MG63 (cell line): ENCODE measurements around the gene HEPHL1. TPM values are rescaled to one million over a fixed set of nuclear protein-coding genes. Genes with fewer than 3 reads are reported as not detected.

ENCODE experiments used
- DNase-seq: peaks from one replicate; pipeline ENCODE4 v3.0.0-alpha.2; 2020
- H3K27me3 ChIP-seq: fragments of 250-450 bp; sonication (Bioruptor Pico); 2 replicates; pipeline ENCODE4 v1.5.1; 2020; ENCODE audit warnings: mild to moderate bottlenecking, moderate library complexity
- H3K36me3 ChIP-seq: fragments of 250-450 bp; sonication (Bioruptor Pico); 2 replicates; pipeline ENCODE4 v1.5.1; 2020; ENCODE audit warnings: mild to moderate bottlenecking, moderate library complexity
- H3K4me3 ChIP-seq: fragments of 250-450 bp; sonication (Bioruptor Pico); 2 replicates; pipeline ENCODE4 v1.5.1; 2020; ENCODE audit warnings: mild to moderate bottlenecking, moderate library complexity
- H3K9me3 ChIP-seq: fragments of 250-450 bp; sonication (Bioruptor Pico); 2 replicates; pipeline ENCODE4 v1.5.1; 2020; ENCODE audit warnings: mild to moderate bottlenecking, moderate library complexity
- total RNA-seq: library from RNA; depleted of rRNA; stranded (reverse); fragments of >200 nt; shearing (Covaris generic); gene quantifications from 2 replicates; pipeline ENCODE4 v1.2.3, GENCODE V29; 2014; ENCODE audit warnings: low replicate concordance

Gene HEPHL1
- total RNA-seq, 1 experiment from 2014 or later = not detected

DNA sequence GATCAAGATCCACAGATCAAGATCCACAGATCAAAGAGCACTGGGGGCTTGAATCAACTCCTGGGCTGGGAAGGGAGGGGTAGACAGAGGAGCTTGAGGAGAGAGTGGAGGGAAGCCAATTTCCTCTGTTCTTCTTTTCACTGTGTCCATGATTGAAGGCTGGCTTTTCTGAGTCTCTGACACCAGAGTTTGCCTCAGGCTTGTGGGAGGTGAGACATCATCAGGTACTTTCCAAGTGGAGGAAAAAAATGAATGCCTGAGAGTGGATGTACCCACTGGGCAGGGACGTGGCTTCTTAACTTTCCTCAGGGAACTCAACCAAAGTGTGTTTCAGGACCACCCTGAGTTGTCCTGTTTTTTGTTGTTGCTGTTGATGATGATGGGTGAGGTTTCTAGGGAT is 11.0 kb upstream of the HEPHL1 start:
- no peaks in the 10 kb centered on the region for H3K36me3 ChIP-seq
- no peaks in the 10 kb centered on the region; the same call in 1 of the 2 replicates for H3K27me3 ChIP-seq
- no peaks in the 10 kb centered on the region for H3K9me3 ChIP-seq
- no peak overlapping the region for H3K4me3 ChIP-seq
- DNase-seq = no peak

DNA sequence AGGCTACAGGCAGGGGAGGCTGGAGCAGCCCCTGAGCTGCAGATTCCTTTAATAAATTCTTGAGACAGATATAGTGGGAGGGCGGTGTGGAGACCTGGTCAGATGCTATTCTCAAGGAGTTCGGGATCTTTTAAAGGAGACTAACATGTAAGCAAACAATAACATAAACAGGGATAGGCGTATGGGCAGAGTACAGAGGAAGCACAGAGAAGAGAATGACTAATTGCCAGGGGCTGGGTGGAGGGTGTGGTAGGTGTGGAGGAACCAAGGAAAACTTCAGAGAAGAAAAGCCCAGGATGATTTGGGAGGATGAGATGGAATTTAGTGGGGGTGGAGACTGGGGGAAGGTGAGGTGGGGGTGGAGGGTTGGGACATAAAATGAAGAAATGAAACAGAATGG is 9.7 kb upstream of the HEPHL1 start:
- no peaks in the 10 kb centered on the region for H3K36me3 ChIP-seq
- no peaks in the 10 kb centered on the region; the same call in 1 of the 2 replicates for H3K27me3 ChIP-seq
- no peak for DNase-seq
- H3K4me3 ChIP-seq = no peak overlapping the region
- H3K9me3 ChIP-seq = no peaks in the 10 kb centered on the region

DNA sequence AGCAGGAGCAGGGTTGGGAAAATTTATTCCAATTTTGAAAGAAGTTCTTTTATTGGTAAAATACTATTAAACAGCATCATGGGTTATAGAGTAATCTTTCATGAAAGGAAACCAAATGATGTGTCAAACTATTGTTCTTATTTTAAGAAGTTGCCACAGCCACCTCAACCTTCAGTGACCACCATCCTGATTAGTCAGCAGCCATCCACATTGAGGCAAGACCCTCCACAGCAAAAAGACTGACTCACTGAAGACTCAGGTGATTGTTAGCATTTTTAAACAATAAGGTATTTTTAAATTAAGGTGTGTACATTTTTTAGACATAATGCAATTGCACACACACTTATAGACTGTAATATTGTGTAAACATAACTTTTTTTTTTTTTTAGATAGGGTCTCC is 3.7 kb upstream of the HEPHL1 start:
- no peaks in the 10 kb centered on the region; the same call in 1 of the 2 replicates for H3K27me3 ChIP-seq

DNA sequence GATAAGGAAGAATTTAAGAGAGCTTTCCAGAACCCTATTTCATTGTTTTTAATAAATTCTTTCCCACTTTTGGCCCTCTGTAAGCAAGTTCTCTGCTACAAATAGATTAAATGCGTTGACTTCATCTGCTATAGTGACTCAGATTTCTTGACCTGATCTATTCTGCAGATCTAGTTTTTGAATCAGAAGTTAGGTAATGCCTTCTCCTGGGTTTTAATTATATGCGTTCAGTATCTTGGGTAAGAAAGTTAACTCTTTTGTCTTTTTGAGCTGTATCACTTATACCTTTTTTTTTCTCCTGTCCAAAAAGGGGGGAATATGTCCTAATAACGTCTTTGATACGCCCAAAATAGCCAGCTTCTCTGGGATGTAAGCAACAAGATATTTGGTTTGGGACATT is 2.4 kb upstream of the HEPHL1 start:
- no peak overlapping the region for H3K4me3 ChIP-seq
- no peak for DNase-seq

More for the DNA sequence above, 3.7 kb upstream of the HEPHL1 start:
- H3K9me3 ChIP-seq = no peaks in the 10 kb centered on the region
- H3K36me3 ChIP-seq = no peaks in the 10 kb centered on the region
- H3K4me3 ChIP-seq = no peak overlapping the region
- DNase-seq = no peak

DNA sequence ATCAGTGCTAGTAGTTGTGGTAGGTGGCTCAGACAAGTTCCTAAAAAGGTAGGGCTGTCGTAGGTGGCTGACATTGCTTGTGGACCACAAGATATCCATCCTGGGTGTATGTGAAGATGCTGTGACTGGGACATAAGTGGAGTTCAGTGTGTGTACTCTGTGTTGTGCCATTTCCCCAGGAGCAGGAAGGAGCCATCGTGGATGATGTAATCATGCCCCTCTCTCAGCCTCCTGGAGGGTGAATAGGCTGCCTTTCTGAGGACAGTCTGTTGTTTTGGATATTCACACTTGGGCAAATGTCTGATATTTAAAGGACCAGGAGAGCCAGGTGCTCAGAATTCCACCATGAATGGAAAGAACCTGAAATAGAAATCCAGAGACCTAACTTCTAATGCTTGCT is 2.7 kb downstream of the HEPHL1 start:
- H3K36me3 ChIP-seq = no peaks in the 10 kb centered on the region
- no peaks in the 10 kb centered on the region for H3K27me3 ChIP-seq
- DNase-seq = no peak
- no peak overlapping the region for H3K4me3 ChIP-seq
- no peaks in the 10 kb centered on the region for H3K9me3 ChIP-seq

More for the DNA sequence above, 2.4 kb upstream of the HEPHL1 start:
- Histone ChIP-seq H3K36me3 (no peaks in the 10 kb centered on the region), H3K27me3 (no peaks in the 10 kb centered on the region), H3K9me3 (no peaks in the 10 kb centered on the region)

DNA sequence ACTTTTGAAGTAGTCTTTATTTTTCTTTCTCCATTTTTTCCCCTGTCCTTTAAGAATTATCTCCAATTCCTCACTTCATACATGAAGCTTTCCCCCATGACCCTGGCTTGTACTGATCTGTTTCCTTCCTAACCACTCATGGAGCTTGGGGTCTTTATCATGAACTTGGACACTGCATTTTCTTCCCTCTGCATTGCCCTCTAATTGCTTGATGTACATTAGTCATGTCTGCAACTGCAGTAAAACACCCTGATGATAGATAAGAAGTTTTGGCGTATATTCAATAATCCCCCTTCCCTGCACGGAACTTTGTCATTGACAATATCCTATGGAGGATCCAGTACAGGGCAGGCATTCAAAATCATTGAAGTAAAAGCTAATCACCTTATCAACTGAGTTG is 3.4 kb downstream of the HEPHL1 start:
- Histone ChIP-seq H3K36me3 (no peaks in the 10 kb centered on the region), H3K9me3 (no peaks in the 10 kb centered on the region), H3K27me3 (no peaks in the 10 kb centered on the region), H3K4me3 (no peak overlapping the region)
- no peak for DNase-seq

DNA sequence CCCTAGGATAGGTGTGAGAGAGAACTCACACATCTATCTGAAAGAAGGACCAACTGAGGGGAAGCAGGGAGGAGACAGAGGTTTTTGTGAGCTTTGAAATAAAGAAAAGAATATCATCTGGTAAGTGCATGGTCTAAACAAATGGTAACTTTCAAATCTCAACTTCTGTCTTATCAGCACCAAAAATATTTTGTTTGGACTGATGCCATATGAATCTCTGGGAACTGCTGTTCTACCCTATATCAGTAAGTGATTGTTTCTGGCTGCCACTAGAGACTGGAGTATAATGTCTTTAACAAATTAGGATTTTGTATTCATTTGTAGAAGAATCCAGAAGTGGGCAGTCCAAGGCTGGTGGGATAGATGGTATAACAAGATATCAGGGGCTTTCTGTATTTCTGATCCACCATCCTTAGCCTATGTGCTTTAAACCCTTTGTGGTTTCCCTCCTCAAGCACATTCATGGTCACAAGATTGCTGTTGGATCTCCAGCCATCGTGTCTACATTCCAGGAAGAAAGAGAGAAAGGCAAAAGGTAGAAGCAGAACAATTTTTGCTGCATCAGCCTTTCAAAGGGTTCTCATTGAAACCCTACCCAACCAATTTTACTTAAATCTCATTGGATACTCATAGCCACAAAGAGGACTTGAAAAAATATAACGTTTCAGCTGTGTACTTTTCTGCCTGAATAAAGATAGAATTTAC is 4.7 kb downstream of the HEPHL1 start:
- DNase-seq = no peak
- no peaks in the 10 kb centered on the region for H3K27me3 ChIP-seq
- H3K4me3 ChIP-seq = no peak overlapping the region
- no peaks in the 10 kb centered on the region for H3K36me3 ChIP-seq
- no peaks in the 10 kb centered on the region for H3K9me3 ChIP-seq

DNA sequence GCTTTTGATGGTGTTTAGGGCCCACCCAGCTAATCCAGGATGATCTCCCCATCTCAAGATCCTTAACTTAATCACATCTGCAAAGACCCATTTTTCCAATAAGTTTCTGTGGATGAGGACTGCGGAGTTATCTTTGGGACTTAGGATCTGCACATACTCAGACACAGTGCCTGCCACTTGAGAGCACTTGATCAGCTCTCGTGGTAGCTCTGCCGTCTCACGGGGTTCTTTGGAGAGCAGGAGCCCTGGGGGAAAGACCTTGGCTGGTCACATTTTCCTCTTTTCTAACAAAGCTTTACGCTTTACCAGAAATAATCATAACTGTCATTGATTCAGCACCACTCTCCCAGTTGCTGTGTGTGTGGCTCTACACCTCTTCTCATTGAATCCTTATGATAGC is 6.1 kb downstream of the HEPHL1 start:
- Histone ChIP-seq H3K27me3 (no peaks in the 10 kb centered on the region), H3K36me3 (no peaks in the 10 kb centered on the region), H3K9me3 (no peaks in the 10 kb centered on the region), H3K4me3 (no peak overlapping the region)
- DNase-seq = no peak

DNA sequence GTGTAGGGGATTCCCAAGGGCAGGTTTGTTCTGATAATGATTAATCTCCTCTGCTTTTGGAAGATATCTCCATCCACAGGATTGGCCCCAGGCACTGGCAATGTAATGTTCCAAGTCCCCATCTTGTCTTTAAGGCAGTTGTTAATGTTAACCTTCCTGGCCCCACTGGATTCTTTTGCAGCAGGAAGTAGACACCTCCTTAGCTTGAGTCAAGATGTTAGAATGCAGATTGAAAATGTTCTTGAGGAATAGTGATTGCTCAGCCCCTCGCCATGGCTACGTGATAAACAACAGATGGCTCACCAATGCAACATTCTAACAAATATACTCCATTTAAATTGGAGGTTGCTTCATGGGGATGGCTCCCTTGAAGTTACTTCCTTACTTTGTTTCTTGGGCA is 7.3 kb downstream of the HEPHL1 start:
- no peak for DNase-seq
- no peaks in the 10 kb centered on the region for H3K36me3 ChIP-seq
- no peaks in the 10 kb centered on the region for H3K27me3 ChIP-seq
- H3K4me3 ChIP-seq = no peak overlapping the region
- no peaks in the 10 kb centered on the region for H3K9me3 ChIP-seq

DNA sequence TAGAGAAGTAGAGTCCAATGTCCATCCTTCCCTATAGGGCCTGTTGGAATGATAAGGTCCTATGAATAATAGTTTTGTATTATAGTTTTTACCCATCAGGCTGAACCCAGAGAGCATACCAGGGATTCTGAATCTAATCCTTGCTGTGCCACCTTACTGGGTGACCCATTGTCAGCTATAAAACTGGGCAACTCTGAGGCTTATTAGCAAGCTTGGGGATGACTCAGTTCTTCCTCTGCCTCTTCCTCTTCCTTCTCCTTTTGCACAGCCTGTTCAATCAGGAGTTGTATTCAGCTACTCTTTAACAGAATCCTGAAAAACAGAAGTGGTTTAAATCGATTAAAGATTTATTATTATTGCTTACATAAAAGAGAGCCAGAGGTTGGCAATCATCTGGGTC is 8.9 kb downstream of the HEPHL1 start:
- no peak for DNase-seq
- Histone ChIP-seq H3K36me3 (no peaks in the 10 kb centered on the region), H3K9me3 (no peaks in the 10 kb centered on the region), H3K4me3 (no peak overlapping the region), H3K27me3 (no peaks in the 10 kb centered on the region)

DNA sequence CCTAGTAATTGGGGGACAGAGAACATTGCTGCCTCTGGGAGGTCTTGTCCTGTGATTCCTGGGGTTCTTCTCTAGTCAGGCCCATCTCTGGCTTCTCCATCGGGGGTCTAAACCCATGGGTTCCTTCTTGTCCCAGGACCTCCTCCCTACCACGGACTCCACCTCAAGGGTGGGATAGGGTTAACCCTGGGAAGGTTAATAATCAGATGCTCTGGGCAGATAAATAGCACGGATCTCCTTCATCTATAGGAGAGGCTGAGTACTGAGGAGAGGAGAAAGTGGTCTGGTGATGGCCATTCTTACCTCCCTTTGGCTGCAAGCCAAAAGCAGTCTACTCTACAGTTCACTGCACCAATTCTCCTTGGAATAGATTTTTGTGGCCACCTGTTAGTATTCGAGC is 10.5 kb downstream of the HEPHL1 start:
- no peaks in the 10 kb centered on the region for H3K27me3 ChIP-seq
- no peak for DNase-seq
- H3K36me3 ChIP-seq = no peaks in the 10 kb centered on the region

DNA sequence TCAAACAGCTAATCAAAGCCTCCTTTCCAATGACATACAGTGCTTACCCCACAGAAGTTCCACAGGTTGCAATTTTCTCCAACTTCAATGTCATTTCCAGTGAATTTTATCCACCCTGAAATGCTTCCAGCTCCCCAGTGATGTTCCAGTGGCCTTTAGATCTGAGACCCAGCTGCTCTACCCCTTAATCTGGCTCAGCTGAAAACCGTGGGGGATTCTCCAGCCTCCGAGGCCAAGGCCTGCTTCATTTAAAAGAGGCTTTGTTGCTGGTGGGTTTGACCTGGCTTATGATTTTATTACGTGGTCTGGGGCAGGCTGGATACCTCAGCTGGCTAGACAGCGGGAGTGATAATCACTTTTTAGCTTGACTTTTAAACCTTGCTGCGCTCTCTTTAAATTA is 10.9 kb downstream of the HEPHL1 start:
- no peaks in the 10 kb centered on the region for H3K36me3 ChIP-seq
- no peak for DNase-seq
- H3K9me3 ChIP-seq = no peaks in the 10 kb centered on the region
- H3K4me3 ChIP-seq = no peak overlapping the region
- no peaks in the 10 kb centered on the region for H3K27me3 ChIP-seq

More for the DNA sequence above, 10.5 kb downstream of the HEPHL1 start:
- Histone ChIP-seq H3K9me3 (no peaks in the 10 kb centered on the region), H3K4me3 (no peak overlapping the region)

DNA sequence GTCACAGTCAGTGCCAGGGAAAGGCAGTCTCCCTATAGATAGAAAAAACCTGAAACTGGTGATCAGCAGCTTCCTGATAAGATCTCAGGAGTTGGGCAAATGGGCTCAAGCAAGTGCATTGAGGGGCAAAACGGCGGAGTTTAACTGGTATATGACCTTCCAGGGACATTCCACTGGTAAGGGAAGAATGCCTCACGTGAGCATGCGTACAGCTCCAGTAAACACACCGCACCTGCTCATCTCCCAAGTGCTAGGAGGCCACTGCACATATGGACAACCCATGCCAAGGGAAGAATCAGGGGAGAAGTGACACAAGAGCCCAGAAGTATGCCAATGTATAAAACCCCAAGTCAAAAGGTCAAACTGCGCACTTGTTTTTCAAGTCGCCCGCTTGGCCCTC is 11.6 kb downstream of the HEPHL1 start:
- DNase-seq = no peak
- H3K9me3 ChIP-seq = no peaks in the 10 kb centered on the region
- no peaks in the 10 kb centered on the region for H3K27me3 ChIP-seq
- no peaks in the 10 kb centered on the region for H3K36me3 ChIP-seq
- no peak overlapping the region for H3K4me3 ChIP-seq

DNA sequence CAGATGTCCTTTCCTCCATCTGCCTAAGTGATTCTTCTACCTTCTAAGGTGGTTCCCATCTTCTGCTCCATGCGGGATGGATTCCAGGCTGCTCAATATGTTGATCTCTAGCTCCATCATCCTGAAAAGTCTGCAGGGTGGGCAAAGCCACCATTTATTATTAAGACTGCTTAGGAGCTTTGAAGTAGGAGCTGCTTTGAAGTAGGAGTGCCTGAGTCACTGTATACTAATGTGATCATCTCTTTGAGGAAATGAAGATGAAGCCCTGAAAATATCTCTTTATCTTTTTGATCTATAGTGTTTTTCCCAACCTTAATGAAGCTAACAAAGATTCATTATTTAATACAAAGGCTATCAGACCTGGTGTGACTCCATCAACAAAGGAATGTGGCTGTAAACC is 13.1 kb downstream of the HEPHL1 start:
- H3K9me3 ChIP-seq = no peaks in the 10 kb centered on the region
- H3K27me3 ChIP-seq = no peaks in the 10 kb centered on the region
- DNase-seq = no peak
- no peak overlapping the region for H3K4me3 ChIP-seq
- no peaks in the 10 kb centered on the region for H3K36me3 ChIP-seq

DNA sequence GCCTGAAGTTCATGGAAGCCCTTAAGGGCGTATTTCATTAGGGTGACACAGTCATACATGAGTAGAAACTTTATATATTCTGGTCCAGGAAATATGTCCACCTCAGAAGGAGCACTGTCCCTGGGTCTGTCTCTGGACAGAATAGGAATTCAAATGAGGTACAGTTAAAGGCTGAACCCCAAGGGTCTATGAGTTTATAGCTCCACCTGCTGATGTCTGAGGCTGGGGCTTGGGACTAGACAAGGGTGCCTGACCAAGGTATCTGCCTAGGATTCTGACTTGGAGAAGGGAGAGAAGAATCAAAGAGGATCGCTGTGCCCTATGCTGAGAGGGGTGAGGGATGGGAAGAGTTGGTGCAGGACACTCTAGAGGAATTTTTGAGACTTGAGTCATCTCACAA is 14.9 kb downstream of the HEPHL1 start:
- DNase-seq = no peak
- H3K27me3 ChIP-seq = no peaks in the 10 kb centered on the region
- H3K9me3 ChIP-seq = no peaks in the 10 kb centered on the region
- no peaks in the 10 kb centered on the region for H3K36me3 ChIP-seq
- no peak overlapping the region for H3K4me3 ChIP-seq

DNA sequence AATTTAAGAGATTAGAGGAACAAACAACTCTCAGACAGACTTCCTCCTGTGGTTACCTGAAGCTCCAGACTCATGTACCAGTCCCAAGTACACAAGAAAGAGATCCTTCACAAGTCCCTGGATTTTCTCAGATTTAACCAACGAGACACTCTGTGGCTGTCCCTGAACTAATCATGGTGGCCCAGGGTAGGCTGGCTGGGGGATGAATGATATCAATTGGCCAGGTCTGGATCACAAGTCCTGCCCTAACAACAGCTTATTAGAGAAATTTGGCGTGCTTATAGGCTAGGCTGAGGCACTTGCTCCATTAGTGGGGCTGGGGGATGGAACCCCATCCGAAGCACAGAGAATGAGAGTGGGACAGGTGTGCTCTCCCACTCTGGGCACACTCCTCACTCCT is 22.1 kb downstream of the HEPHL1 start:
- H3K4me3 ChIP-seq = no peak overlapping the region
- H3K9me3 ChIP-seq = no peaks in the 10 kb centered on the region
- DNase-seq = no peak
- H3K27me3 ChIP-seq = no peaks in the 10 kb centered on the region
- no peaks in the 10 kb centered on the region for H3K36me3 ChIP-seq

DNA sequence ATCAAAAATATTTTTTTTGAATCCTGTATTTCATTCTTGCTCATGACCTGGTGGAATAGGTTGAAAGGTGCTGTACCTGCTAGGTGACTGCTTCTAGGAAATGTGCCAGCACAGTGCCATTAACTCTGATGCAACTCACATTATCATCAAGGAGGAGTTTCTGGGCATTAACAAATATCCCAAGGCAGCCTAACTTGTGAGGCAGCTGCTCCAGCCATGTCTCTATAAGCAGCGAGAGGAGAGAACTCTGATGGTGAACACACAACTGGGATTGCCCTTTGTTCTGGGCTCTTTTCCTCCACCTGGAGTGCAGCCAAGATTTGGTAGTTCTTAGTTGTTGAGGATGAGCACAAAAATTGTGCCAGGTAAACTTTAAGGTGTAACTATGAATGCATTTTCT is 25.6 kb downstream of the HEPHL1 start:
- no peak for DNase-seq
- Histone ChIP-seq H3K4me3 (no peak overlapping the region), H3K36me3 (no peaks in the 10 kb centered on the region), H3K27me3 (no peaks in the 10 kb centered on the region), H3K9me3 (no peaks in the 10 kb centered on the region)

DNA sequence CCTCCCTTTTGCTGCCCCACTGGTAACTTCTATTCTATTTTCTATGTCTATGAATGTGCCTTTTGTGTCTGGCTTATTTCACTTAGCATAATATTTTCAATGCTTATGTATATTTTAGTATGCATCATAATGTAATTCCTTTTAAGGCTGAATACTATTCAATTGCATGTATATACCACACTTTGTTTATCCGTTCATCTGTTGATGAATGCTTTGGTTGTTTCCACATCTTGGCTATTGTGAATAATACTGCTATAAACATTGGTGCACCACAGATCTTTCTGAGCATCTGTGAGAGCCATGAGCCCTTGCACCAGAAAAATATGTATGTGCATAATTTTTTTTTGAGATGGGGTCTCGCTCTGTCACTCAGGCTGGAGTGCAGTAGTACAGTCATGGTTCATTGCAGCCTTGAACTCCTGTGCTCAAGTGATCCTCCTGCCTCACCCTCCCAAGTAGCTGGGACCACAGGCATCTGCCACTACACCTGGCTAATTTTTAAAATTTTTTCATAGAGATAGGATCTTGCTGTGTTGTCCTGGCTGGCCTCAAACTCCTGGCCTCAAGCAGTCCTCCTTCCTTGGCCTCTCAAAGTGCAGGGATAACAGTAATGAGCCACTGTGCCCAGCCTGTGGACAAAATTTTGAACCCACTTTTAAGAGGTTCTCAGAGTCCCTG is 27.0 kb downstream of the HEPHL1 start:
- no peak for DNase-seq
- no peaks in the 10 kb centered on the region for H3K36me3 ChIP-seq

More for the DNA sequence above, 27.0 kb downstream of the HEPHL1 start:
- H3K9me3 ChIP-seq = no peaks in the 10 kb centered on the region; the same call in 1 of the 2 replicates
- no peaks in the 10 kb centered on the region for H3K27me3 ChIP-seq
- H3K4me3 ChIP-seq = no peak overlapping the region
